Glutamatergic neuron (in vitro differentiated cells): Measurements from ENCODE around the gene ARMC12. TPM values are rescaled to one million over a fixed set of nuclear protein-coding genes. Genes with fewer than 3 reads are reported as not detected.
"Not testable (repeated sequence)": the region's sequence is repeated elsewhere in the genome, so short reads cannot be mapped to it uniquely, and the experiment has no call there.

ENCODE experiments used
- DNase-seq: peaks from one replicate; pipeline ENCODE4 v3.0.0; 2022
- H3K27ac Mint-ChIP-seq: one replicate; pipeline ENCODE4 v1.8.0; 2020; ENCODE audit warnings: mild to moderate bottlenecking, mixed read lengths, inconsistent platforms; ENCODE audit not compliant: unreplicated experiment
- H3K27me3 Mint-ChIP-seq: one replicate; pipeline ENCODE4 v1.8.0; 2020; ENCODE audit warnings: mild to moderate bottlenecking, moderate library complexity, mixed read lengths, inconsistent platforms; ENCODE audit not compliant: unreplicated experiment
- H3K36me3 Mint-ChIP-seq: one replicate; pipeline ENCODE4 v1.8.0; 2020; ENCODE audit warnings: mild to moderate bottlenecking, mixed read lengths, inconsistent platforms; ENCODE audit not compliant: unreplicated experiment
- H3K4me1 Mint-ChIP-seq: one replicate; pipeline ENCODE4 v1.8.0; 2020; ENCODE audit warnings: mild to moderate bottlenecking, low read depth, mixed read lengths, inconsistent platforms; ENCODE audit not compliant: unreplicated experiment
- H3K4me3 Mint-ChIP-seq: one replicate; pipeline ENCODE4 v1.8.0; 2020; ENCODE audit warnings: mild to moderate bottlenecking, mixed read lengths, inconsistent platforms; ENCODE audit not compliant: unreplicated experiment
- H3K9me3 Mint-ChIP-seq: one replicate; pipeline ENCODE4 v1.8.0; 2020; ENCODE audit warnings: mild to moderate bottlenecking, moderate library complexity, mixed read lengths, inconsistent platforms; ENCODE audit not compliant: unreplicated experiment
- long read RNA-seq: library from polyadenylated mRNA; unstranded; transcript quantifications from one replicate; pipeline ENCODE4 v2.0.0, GENCODE V29; 2020; ENCODE audit not compliant: unreplicated experiment
- total RNA-seq: library from RNA; stranded (reverse); fragmentation: NEBNext Ultra II Directional; extraction: Animal tissue kit (Norgen Biotek cat#: 25700); gene quantifications from one replicate; pipeline ENCODE4 v1.2.1, GENCODE V29; 2021; ENCODE audit not compliant: unreplicated experiment
- TF ChIP-seq, protein P1 (sequence below): fragments of 200-600 bp; sonication (generic); IDR thresholded peaks from one replicate; pipeline ENCODE4 v1.5.0; 2021; ENCODE audit not compliant: partially characterized antibody, unreplicated experiment

Gene ARMC12, protein sequence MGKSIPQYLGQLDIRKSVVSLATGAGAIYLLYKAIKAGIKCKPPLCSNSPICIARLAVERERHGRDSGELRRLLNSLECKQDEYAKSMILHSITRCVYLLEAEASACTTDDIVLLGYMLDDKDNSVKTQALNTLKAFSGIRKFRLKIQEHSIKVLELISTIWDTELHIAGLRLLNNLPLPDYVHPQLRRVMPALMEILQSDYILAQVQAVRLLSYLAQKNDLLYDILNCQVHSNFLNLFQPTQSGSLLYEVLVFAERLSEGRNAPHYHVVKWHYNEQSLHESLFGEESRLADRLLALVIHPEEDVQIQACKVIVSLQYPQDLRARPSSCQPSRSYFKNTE
- total RNA-seq: 2.6 TPM
- long read RNA-seq, partial matches to known transcripts: 0 of 1 reads
- long read RNA-seq, other reads (novel, unspliced or antisense): 1 of 1 reads

DNA sequence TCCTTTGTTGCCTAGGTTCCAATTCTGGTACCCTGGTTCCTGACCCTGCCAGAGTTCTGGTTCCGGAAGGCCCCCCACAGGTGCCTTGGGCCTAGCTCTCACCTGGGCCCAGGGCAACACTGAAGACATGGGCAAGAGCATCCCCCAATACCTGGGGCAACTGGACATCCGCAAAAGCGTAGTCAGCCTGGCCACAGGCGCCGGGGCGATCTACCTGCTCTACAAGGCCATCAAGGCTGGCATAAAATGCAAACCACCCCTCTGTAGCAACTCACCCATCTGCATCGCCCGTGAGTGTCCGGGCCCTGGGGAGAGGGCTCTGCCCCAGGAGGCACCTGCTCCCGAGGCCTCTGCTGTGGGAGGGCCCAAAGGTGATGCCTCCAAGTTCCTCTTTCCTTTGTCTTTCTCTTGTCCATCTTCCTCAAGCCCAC lies at the start of gene ARMC12:
Gene ARMC12, plus strand, starts transcription at position 51 of the 431 bp plus-strand sequence. Its CDS starts 77 bp downstream, at position 128.
- no peak for DNase-seq

DNA sequence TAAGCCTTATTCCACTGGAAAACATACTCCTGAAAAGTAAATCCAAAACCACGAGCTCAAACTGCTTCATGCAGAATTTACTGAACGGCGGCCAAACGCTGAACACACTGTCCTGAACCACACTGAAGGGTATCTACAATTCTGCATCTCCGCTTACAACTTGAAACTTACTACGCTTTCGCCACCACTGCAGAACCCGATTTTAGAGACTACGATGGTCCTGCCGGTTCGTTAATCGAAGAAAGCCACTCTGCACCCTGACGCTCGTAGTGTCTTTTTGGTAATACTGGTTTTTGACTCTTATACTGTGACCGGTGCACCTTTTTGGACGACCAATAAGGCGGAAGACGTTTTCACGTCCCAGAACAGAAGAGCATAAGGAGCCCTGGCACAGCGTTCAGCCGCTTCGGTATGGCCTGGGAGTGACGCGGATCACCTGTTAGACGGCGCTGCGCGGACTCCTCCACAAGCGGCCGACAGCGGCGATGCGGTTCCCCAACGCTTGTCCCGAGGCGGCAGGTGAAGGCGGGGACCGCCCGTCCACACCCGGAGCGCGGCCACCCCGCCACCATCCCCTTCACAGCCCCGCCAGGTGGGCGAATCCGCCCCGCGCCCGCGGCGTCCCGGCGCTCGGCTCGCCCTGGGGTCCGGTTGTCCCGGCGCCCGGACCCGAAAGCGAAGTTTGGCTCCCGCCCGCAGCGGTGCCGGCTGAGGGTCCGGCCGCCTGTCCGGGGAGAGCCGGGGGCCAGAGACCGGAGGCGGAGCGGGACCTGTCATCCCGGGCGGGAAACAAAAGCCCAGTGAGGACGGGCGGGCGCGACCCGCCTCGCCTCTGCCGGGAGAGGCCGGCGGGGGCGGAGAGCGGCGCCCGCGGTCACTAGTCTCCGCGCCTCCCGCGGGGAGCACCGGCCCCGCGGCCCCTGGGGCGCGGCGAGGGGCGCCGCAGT lies 48.9 kb upstream of the ARMC12 start:
- H3K36me3 Mint-ChIP-seq: no peaks in the 10 kb centered on the region
- DNase-seq: peak; percentile 56
- peaks cover 2% of the 10 kb centered on the region for H3K27me3 Mint-ChIP-seq
- peaks cover 2% of the 10 kb centered on the region for H3K9me3 Mint-ChIP-seq
- H3K4me3 Mint-ChIP-seq: peak overlapping the region; percentile 98
- TF ChIP-seq, protein P1, sequence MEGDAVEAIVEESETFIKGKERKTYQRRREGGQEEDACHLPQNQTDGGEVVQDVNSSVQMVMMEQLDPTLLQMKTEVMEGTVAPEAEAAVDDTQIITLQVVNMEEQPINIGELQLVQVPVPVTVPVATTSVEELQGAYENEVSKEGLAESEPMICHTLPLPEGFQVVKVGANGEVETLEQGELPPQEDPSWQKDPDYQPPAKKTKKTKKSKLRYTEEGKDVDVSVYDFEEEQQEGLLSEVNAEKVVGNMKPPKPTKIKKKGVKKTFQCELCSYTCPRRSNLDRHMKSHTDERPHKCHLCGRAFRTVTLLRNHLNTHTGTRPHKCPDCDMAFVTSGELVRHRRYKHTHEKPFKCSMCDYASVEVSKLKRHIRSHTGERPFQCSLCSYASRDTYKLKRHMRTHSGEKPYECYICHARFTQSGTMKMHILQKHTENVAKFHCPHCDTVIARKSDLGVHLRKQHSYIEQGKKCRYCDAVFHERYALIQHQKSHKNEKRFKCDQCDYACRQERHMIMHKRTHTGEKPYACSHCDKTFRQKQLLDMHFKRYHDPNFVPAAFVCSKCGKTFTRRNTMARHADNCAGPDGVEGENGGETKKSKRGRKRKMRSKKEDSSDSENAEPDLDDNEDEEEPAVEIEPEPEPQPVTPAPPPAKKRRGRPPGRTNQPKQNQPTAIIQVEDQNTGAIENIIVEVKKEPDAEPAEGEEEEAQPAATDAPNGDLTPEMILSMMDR: no peak
- H3K4me1 Mint-ChIP-seq: peaks cover 2% of the 10 kb centered on the region
- H3K27ac Mint-ChIP-seq: no peak overlapping the region

More for the DNA sequence above, at the start of gene ARMC12:
- Mint-ChIP-seq H3K36me3 (no peaks in the 10 kb centered on the region), H3K9me3 (peaks cover 3% of the 10 kb centered on the region), H3K27me3 (peaks cover 2% of the 10 kb centered on the region), H3K4me3 (peak within 1 kb of the TSS; percentile 17), H3K27ac (peak within 1 kb of the TSS; percentile 73), H3K4me1 (peaks cover 23% of the 10 kb centered on the region)
- TF ChIP-seq, protein P1: no peak

DNA sequence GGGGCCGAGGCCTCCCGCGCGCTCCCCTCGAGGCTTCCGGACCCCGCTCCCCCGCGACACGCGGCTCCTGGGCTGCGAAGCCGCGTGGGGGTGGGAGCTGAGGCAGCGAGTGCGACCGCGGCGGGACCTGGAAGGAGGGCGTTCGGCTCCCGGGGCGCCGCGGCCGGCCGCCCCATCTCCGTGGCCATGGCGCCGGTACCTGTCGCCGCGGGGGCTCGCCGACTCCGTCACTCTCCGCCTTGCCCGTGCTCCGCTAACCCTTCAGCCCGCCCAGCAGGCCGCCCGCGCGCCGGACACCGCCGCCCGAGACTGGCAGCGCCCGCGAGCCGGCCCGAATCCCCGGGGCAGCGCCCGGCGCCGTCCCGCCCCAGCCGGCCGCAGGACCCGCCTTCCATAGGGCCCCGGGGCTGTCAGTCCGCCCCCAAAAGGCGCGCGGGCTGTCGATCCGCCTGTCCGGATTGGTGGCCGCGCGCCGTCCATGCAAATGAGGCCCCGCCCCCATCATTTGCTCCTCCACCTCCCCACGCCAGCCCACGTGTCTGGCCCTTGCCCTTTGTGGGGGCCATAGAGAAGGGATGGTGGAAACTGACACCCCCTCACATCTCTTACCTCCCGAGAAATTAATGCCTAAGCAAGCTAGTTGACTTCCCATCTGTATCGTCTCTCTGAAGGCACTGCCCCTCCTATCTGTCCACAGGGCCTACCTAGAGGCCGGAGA lies 48.1 kb upstream of the ARMC12 start, which contains the start of gene FKBP5:
Gene FKBP5, minus strand, starts transcription at position 311 of the 718 bp plus-strand sequence. CDS start 46,091 bp downstream, outside the sequence.
- DNase-seq: peak; percentile 93
- Mint-ChIP-seq H3K27ac (peak within 1 kb of the TSS; percentile 1), H3K36me3 (no peaks in the 10 kb centered on the region), H3K27me3 (peaks cover 2% of the 10 kb centered on the region), H3K4me3 (peak within 1 kb of the TSS; percentile 98), H3K9me3 (peaks cover 2% of the 10 kb centered on the region), H3K4me1 (peaks cover 2% of the 10 kb centered on the region)
- TF ChIP-seq, protein P1: no peak

DNA sequence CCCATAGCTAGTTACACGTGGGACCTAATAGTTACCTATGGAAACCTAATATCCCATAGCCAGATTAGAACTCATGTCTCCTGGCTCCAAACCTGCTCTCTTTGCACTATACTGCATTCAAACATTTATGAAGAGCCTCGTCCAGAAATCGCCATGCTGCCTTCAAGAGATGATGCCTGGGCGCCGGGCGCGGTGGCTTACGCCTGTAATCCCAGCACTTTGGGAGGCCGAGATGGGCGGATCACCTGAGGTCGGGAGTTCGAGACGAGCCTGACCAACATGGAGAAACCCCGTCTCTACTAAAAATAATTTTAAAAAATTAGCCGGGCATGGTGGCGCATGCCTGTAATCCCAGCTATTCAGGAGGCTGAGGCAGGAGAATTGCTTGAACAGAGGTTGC lies 46.8 kb upstream of the ARMC12 start:
- not testable (repeated sequence) for H3K27me3 Mint-ChIP-seq, H3K36me3 Mint-ChIP-seq, H3K27ac Mint-ChIP-seq, H3K4me1 Mint-ChIP-seq, H3K9me3 Mint-ChIP-seq, DNase-seq, H3K4me3 Mint-ChIP-seq

DNA sequence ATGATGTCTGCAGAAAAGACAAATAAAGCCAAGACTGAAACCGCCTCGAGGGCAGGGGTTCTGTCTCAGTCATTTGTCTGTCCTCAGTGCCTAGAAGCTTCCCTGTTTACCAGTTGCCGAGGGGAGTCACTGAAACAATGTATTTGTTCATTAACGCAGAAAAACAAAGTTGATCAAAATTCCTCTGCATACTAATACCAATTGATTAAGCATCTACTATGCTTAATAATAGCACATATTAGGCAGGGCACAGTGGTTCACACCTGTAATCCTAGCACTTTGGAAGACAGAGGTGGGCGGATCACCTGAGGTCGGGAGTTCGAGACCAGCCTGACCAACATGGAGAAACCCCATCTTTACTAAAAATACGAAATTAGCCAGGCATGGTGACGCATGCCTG lies 46.3 kb upstream of the ARMC12 start:
- TF ChIP-seq, protein P1: no peak
- Mint-ChIP-seq H3K4me1 (peaks cover 2% of the 10 kb centered on the region), H3K9me3 (peaks cover 2% of the 10 kb centered on the region), H3K4me3 (no peak overlapping the region), H3K36me3 (no peaks in the 10 kb centered on the region), H3K27ac (no peak overlapping the region), H3K27me3 (peaks cover 2% of the 10 kb centered on the region)
- DNase-seq: no peak
